H1 (cell line): Measurements from ENCODE around the gene TMEM18.

Experiments used
- EZH2 ChIP-seq: fragments of 200-600 bp; sonication (generic); IDR thresholded peaks from 2 replicates; pipeline ENCODE4 v1.7.1; 2012; ENCODE audit warnings: low read depth, mild to moderate bottlenecking, moderate library complexity, low read length, inconsistent platforms; ENCODE audit not compliant: severe bottlenecking
- POLR2A ChIP-seq, 2 experiments: IDR thresholded peaks; 1 replicate in 1 of 2; 2 replicates in 1 of 2; pipeline ENCODE4 v1.6.1; 2011; ENCODE audit warnings: low read depth in 2 of 2, low read length in 2 of 2, mild to moderate bottlenecking in 2 of 2; ENCODE audit errors: control extremely low read depth in 1 of 2
- POLR2AphosphoS5 ChIP-seq: IDR thresholded peaks from 2 replicates; pipeline ENCODE4 v1.6.1; 2011; ENCODE audit warnings: low read depth, low read length
- SUZ12 ChIP-seq: fragments of 200-600 bp; sonication (generic); IDR thresholded peaks from 2 replicates; pipeline ENCODE4 v1.6.1; 2012; ENCODE audit warnings: mild to moderate bottlenecking, inconsistent platforms, low read length, moderate library complexity, mixed read lengths
- TEAD4 ChIP-seq: IDR thresholded peaks from 2 replicates; pipeline ENCODE4 v1.6.1; 2012; ENCODE audit warnings: low read depth, low read length, inconsistent platforms, mixed read lengths
- ZNF274 ChIP-seq: IDR thresholded peaks from 2 replicates; pipeline ENCODE4 v1.7.0; 2012; ENCODE audit warnings: low read length, borderline replicate concordance; ENCODE audit errors: extremely low read depth
- TF ChIP-seq, protein P1 (sequence below), 3 experiments: IDR thresholded peaks; 1 replicate in 2 of 3; 2 replicates in 1 of 3; pipeline versions ENCODE4 v1.5.1 to v1.6.1; 2011; ENCODE audit warnings: low read length in 3 of 3, mild to moderate bottlenecking in 3 of 3, inconsistent platforms in 2 of 3, low read depth in 1 of 3, moderate library complexity in 1 of 3; ENCODE audit not compliant: insufficient read depth in 1 of 3; ENCODE audit errors: control extremely low read depth in 1 of 3
- TF ChIP-seq, protein P2 (sequence below): IDR thresholded peaks from 2 replicates; pipeline ENCODE4 v1.6.1; 2012; ENCODE audit warnings: inconsistent platforms

DNA sequence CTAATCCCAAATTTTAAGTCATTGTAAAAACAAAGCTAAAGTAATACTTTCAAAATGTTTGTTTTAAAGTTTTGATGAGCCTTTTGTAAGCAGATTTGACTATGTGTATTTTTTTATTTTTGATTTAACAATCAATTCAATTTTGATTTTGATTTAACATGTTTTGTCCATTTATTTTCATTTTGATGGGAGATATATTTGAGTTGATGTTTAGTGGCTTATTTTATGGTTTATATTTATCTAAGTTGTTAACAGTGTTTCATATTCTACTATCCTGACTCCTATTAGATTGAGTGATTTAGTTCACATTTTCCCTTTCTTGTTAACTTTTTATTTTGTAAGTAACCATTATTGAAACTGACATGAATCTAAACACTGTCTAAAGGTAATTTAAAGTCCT lies 44.7 kb downstream of the TMEM18 start:
- TF ChIP-seq, protein P1, sequence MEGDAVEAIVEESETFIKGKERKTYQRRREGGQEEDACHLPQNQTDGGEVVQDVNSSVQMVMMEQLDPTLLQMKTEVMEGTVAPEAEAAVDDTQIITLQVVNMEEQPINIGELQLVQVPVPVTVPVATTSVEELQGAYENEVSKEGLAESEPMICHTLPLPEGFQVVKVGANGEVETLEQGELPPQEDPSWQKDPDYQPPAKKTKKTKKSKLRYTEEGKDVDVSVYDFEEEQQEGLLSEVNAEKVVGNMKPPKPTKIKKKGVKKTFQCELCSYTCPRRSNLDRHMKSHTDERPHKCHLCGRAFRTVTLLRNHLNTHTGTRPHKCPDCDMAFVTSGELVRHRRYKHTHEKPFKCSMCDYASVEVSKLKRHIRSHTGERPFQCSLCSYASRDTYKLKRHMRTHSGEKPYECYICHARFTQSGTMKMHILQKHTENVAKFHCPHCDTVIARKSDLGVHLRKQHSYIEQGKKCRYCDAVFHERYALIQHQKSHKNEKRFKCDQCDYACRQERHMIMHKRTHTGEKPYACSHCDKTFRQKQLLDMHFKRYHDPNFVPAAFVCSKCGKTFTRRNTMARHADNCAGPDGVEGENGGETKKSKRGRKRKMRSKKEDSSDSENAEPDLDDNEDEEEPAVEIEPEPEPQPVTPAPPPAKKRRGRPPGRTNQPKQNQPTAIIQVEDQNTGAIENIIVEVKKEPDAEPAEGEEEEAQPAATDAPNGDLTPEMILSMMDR (IDR thresholded peaks at IDR 0.05; ENCODE audit: control extremely low read depth in 1 of 3, insufficient read depth in 1 of 3, low read depth in 1 of 3, low read length in 3 of 3), result no peak
- no peak for TF ChIP-seq TEAD4
- TF ChIP-seq, protein P2, sequence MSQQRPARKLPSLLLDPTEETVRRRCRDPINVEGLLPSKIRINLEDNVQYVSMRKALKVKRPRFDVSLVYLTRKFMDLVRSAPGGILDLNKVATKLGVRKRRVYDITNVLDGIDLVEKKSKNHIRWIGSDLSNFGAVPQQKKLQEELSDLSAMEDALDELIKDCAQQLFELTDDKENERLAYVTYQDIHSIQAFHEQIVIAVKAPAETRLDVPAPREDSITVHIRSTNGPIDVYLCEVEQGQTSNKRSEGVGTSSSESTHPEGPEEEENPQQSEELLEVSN, result no peak
- TF ChIP-seq SUZ12, result no peak
- TF ChIP-seq ZNF274, result no peak
- TF ChIP-seq POLR2AphosphoS5, result no peak
- TF ChIP-seq POLR2A (IDR thresholded peaks at IDR 0.05; ENCODE audit: control extremely low read depth in 1 of 2, low read depth in 2 of 2, low read length in 2 of 2), result no peak
- no peak for TF ChIP-seq EZH2
